Trophoblast cell (in vitro differentiated cells and primary cell): Measurements from ENCODE around the gene SLC27A2.

Experiments
- DNase-seq, 2 donors: peaks; one replicate each; pipeline ENCODE4 v3.0.0-alpha.2; 2016
- H2AFZ ChIP-seq: 2 replicates; pipeline ENCODE4 v1.6.1; 2013; ENCODE audit warnings: low read length, moderate library complexity, mild to moderate bottlenecking; ENCODE audit not compliant: insufficient read depth, poor library complexity
- H2AK5ac ChIP-seq: 2 replicates; pipeline ENCODE4 v1.6.1; 2013; ENCODE audit warnings: mild to moderate bottlenecking, low read length
- H2BK120ac ChIP-seq: 2 replicates; pipeline ENCODE4 v1.6.1; 2013; ENCODE audit warnings: low read length, mild to moderate bottlenecking, moderate library complexity; ENCODE audit not compliant: insufficient read depth, poor library complexity
- H2BK12ac ChIP-seq: 2 replicates; pipeline ENCODE4 v1.6.1; 2013; ENCODE audit warnings: mild to moderate bottlenecking, low read length, moderate library complexity
- H2BK5ac ChIP-seq: 2 replicates; pipeline ENCODE4 v1.6.1; 2013; ENCODE audit warnings: low read length, low read depth, moderate library complexity, mild to moderate bottlenecking; ENCODE audit not compliant: poor library complexity
- H3K14ac ChIP-seq: 2 replicates; pipeline ENCODE4 v1.6.1; 2013; ENCODE audit warnings: mild to moderate bottlenecking, low read length
- H3K18ac ChIP-seq: 2 replicates; pipeline ENCODE4 v1.6.1; 2013; ENCODE audit warnings: mild to moderate bottlenecking, low read length
- H3K23ac ChIP-seq: 2 replicates; pipeline ENCODE4 v1.6.1; 2013; ENCODE audit warnings: low read length
- H3K27ac ChIP-seq: 2 replicates; pipeline ENCODE4 v1.5.1; 2013; ENCODE audit warnings: low read depth, mild to moderate bottlenecking, inconsistent platforms, low read length, moderate library complexity
- H3K27me3 ChIP-seq: 2 replicates; pipeline ENCODE4 v1.6.1; 2013; ENCODE audit warnings: inconsistent platforms, mild to moderate bottlenecking, low read length, moderate library complexity; ENCODE audit not compliant: insufficient read depth
- H3K36me3 ChIP-seq, 2 experiments: 1 replicate in 1 of 2; 2 replicates in 1 of 2; pipeline ENCODE4 v1.6.1; 2013; ENCODE audit warnings: low read length in 2 of 2, mild to moderate bottlenecking in 2 of 2, moderate library complexity in 1 of 2; ENCODE audit not compliant: insufficient read depth in 2 of 2, control insufficient read depth in 1 of 2
- H3K4ac ChIP-seq: 2 replicates; pipeline ENCODE4 v1.6.1; 2013; ENCODE audit warnings: low read depth, mild to moderate bottlenecking, low read length, moderate library complexity
- H3K4me1 ChIP-seq, 2 experiments: 1 replicate in 1 of 2; 2 replicates in 1 of 2; pipeline ENCODE4 v1.6.1; 2013; ENCODE audit warnings: low read length in 2 of 2, mild to moderate bottlenecking in 2 of 2, moderate library complexity in 1 of 2; ENCODE audit not compliant: insufficient read depth in 2 of 2, control insufficient read depth in 1 of 2
- H3K4me2 ChIP-seq: 2 replicates; pipeline ENCODE4 v1.6.1; 2013; ENCODE audit warnings: inconsistent platforms, mild to moderate bottlenecking, low read length, moderate library complexity
- H3K4me3 ChIP-seq: 2 replicates; pipeline ENCODE4 v1.5.1; 2013; ENCODE audit warnings: mild to moderate bottlenecking, low read depth, low read length, inconsistent platforms
- H3K79me1 ChIP-seq: one replicate; pipeline ENCODE4 v1.6.1; 2013; ENCODE audit warnings: low read length
- H3K79me2 ChIP-seq: 2 replicates; pipeline ENCODE4 v1.6.1; 2013; ENCODE audit warnings: low read length, mild to moderate bottlenecking; ENCODE audit not compliant: control insufficient read depth, insufficient read depth, poor library complexity
- H3K9ac ChIP-seq: 2 replicates; pipeline ENCODE4 v1.6.1; 2013; ENCODE audit warnings: mild to moderate bottlenecking, low read length
- H3K9me3 ChIP-seq: 2 replicates; pipeline ENCODE4 v1.6.1; 2013; ENCODE audit warnings: low read depth, mild to moderate bottlenecking, control low read depth, inconsistent platforms, low read length; ENCODE audit not compliant: insufficient read depth
- H4K12ac ChIP-seq: 2 replicates; pipeline ENCODE4 v1.6.1; 2013; ENCODE audit warnings: low read depth, mild to moderate bottlenecking, low read length, moderate library complexity
- H4K8ac ChIP-seq: 2 replicates; pipeline ENCODE4 v1.6.1; 2013; ENCODE audit warnings: low read depth, mild to moderate bottlenecking, low read length, moderate library complexity
- H4K91ac ChIP-seq: one replicate; pipeline ENCODE4 v1.6.1; 2013; ENCODE audit warnings: low read depth, mild to moderate bottlenecking, low read length, moderate library complexity
- WGBS: extraction: QIAGEN DNeasy Blood & Tissue Kit; methylation state at CpG from one replicate; pipeline ENCODE4 v1.1.7; 2013; ENCODE audit warnings: missing lambda C conversion rate; ENCODE audit not compliant: insufficient read length, insufficient coverage; ENCODE audit errors: extremely low coverage; 5-methylcytosine and 5-hydroxymethylcytosine counted together

The SLC27A2 gene

DNA sequence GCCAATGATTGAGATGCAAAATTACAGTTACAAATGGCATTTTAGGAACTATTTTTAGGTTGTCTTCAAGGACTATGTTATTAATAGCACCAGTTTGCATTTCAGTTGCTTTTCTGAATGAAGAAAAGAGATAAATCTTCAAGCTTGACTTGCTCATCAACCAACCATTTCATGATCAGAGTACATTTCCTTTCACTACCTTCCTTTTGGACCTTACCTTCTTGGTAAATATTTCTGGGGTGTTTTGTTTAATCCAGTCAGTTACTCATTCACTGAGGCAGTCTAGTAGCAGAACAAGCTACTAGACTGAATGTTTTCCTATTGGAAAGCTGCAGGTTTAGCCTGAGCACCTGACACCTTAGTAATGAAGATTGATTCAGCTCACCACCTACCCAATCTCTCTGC, 8.2 kb downstream of the SLC27A2 start:
- no peaks in the 10 kb centered on the region for H3K27me3 ChIP-seq
- H3K4me2 ChIP-seq = no peak overlapping the region
- H2BK120ac ChIP-seq = no peak overlapping the region
- H2BK5ac ChIP-seq = no peak overlapping the region
- no peaks in the 10 kb centered on the region for H3K79me1 ChIP-seq
- no peak overlapping the region for H3K18ac ChIP-seq
- no peak overlapping the region for H3K9ac ChIP-seq
- H3K4me3 ChIP-seq = no peak overlapping the region
- no peak for DNase-seq
- H3K4ac ChIP-seq = no peak overlapping the region
- H3K27ac ChIP-seq = no peak overlapping the region
- no peaks in the 10 kb centered on the region for H3K4me1 ChIP-seq
- no peak overlapping the region for H3K14ac ChIP-seq
- no peak overlapping the region for H2AFZ ChIP-seq
- no peaks in the 10 kb centered on the region for H3K9me3 ChIP-seq
- H4K91ac ChIP-seq = no peak overlapping the region
- no peak overlapping the region for H4K12ac ChIP-seq
- no peak overlapping the region for H2AK5ac ChIP-seq
- H2BK12ac ChIP-seq = no peak overlapping the region
- no peak overlapping the region for H4K8ac ChIP-seq
- no peak overlapping the region for H3K23ac ChIP-seq
- H3K79me2 ChIP-seq = no peaks in the 10 kb centered on the region
- no peaks in the 10 kb centered on the region for H3K36me3 ChIP-seq

DNA sequence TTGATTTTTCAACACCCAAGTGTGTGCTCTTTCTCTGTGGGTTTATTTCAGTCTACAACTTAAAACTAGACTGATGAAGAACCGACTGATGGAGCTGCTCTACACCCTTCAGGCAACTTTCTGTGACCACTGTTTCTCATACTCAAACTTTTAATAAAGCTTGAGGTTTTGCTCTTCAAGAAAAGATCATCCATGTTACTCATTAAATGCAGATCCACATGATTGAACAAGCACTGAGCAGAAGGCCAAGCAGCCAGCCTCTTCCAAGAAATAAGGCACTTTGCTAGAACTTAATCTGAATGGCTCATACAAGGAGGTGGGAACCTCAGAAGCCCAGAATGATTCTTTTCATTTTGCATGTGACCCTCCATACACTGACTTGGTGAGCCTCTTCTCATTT, 8.7 kb downstream of the SLC27A2 start:
- no peaks in the 10 kb centered on the region for H3K27me3 ChIP-seq
- no peak overlapping the region for H4K12ac ChIP-seq
- H3K4ac ChIP-seq = no peak overlapping the region
- no peak overlapping the region for H3K9ac ChIP-seq
- WGBS = no CpG with 5 or more reads among the region's 1 CpG
- no peak overlapping the region for H3K4me2 ChIP-seq
- H3K4me1 ChIP-seq = no peaks in the 10 kb centered on the region
- no peak overlapping the region for H3K27ac ChIP-seq
- no peak overlapping the region for H2AK5ac ChIP-seq
- H2BK120ac ChIP-seq = no peak overlapping the region
- H3K4me3 ChIP-seq = no peak overlapping the region
- no peaks in the 10 kb centered on the region for H3K79me1 ChIP-seq
- no peak overlapping the region for H2AFZ ChIP-seq
- no peak overlapping the region for H2BK5ac ChIP-seq
- no peak overlapping the region for H2BK12ac ChIP-seq
- no peak overlapping the region for H3K23ac ChIP-seq
- no peak overlapping the region for H4K91ac ChIP-seq
- no peak for DNase-seq
- no peaks in the 10 kb centered on the region for H3K79me2 ChIP-seq
- no peaks in the 10 kb centered on the region for H3K36me3 ChIP-seq
- H4K8ac ChIP-seq = no peak overlapping the region
- H3K14ac ChIP-seq = no peak overlapping the region
- no peak overlapping the region for H3K18ac ChIP-seq
- H3K9me3 ChIP-seq = no peaks in the 10 kb centered on the region

DNA sequence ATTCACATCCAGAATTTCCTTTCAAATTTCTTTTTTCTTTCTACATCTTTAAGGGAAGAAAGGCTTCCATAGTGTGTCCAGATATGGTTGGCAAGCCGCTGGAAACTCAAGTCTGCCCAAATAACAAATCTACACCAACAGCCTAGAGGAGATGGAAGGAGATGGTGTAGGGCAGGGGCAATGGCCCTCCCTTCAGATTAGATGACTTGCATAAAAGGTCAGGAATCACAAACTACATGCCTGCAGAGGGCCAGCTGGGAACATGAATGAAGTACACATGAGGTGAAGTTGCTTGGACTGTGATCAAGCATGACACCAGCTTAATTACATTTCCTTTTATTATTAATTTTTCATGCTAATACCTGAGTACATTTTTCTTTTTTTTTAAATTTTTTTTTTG, 10.2 kb downstream of the SLC27A2 start:
- Histone ChIP-seq H4K91ac (no peak overlapping the region), H3K79me1 (no peaks in the 10 kb centered on the region), H3K4me1 (no peaks in the 10 kb centered on the region), H3K4me2 (no peak overlapping the region), H3K18ac (no peak overlapping the region), H3K4ac (no peak overlapping the region), H3K36me3 (no peaks in the 10 kb centered on the region), H2BK12ac (no peak overlapping the region), H3K14ac (no peak overlapping the region), H3K9me3 (no peaks in the 10 kb centered on the region), H3K27ac (no peak overlapping the region), H2AFZ (no peak overlapping the region), H4K12ac (no peak overlapping the region), H3K79me2 (no peaks in the 10 kb centered on the region), H2AK5ac (no peak overlapping the region), H3K9ac (no peak overlapping the region), H2BK5ac (no peak overlapping the region), H3K23ac (no peak overlapping the region), H4K8ac (no peak overlapping the region), H3K27me3 (no peaks in the 10 kb centered on the region), H2BK120ac (no peak overlapping the region), H3K4me3 (no peak overlapping the region)
- WGBS = no CpG with 5 or more reads among the region's 1 CpG
- DNase-seq = no peak

DNA sequence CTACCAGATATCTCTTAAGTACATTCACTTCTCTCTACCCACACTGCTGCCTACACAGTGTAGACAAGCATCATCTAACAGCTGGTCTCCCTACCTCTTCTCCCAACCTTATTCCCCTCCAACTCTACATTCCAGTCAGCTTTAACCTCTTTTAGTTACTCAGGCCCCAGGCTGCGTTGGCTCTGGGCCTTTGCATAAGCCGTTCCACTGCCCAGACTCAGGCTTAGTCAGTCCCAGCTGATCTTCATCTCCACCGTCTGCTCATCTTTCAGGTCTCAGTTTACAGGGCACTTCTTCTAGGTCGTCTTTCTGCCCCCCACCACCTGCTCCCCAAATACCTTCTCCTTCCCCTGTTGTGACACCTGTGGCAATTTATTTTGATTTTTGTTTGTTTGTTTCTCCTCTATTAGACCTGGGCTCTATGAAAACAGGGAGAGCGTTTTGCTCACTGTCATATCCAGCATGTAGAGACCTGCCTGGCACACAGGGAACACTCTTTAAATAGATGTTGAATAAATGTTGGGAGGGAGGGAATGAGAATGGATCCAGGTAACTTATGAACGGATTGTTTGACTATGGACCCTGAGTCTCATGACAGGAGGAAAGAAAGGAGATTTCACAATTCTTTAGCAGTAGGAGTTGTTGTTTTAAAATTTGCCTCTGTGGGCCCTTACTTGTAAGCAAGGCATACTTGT, 11.1 kb downstream of the SLC27A2 start:
- Histone ChIP-seq H3K23ac (no peak overlapping the region), H3K4me3 (no peak overlapping the region), H4K91ac (no peak overlapping the region), H2AFZ (no peak overlapping the region), H3K4me1 (no peaks in the 10 kb centered on the region), H4K12ac (no peak overlapping the region), H3K9ac (no peak overlapping the region), H3K4ac (no peak overlapping the region), H3K14ac (no peak overlapping the region), H3K18ac (no peak overlapping the region), H2BK12ac (no peak overlapping the region), H3K79me1 (no peaks in the 10 kb centered on the region), H3K79me2 (no peaks in the 10 kb centered on the region), H3K27me3 (no peaks in the 10 kb centered on the region), H2BK5ac (no peak overlapping the region), H2BK120ac (no peak overlapping the region), H3K36me3 (no peaks in the 10 kb centered on the region), H4K8ac (no peak overlapping the region), H2AK5ac (no peak overlapping the region), H3K4me2 (no peak overlapping the region), H3K9me3 (no peaks in the 10 kb centered on the region), H3K27ac (no peak overlapping the region)
- no peak for DNase-seq
- no CpG with 5 or more reads among the region's 6 CpGs for WGBS
